ENCODE results near the gene TFR2. TPM values are rescaled to one million over a fixed set of nuclear protein-coding genes. Genes with fewer than 3 reads are reported as not detected.
A peak's percentile ranks its signal among the peaks of the same experiment; 100 is the strongest.

The TFR2 gene
- total RNA-seq: 2.9 TPM

- FAIRE-seq (no peak), DNase-seq (ENCODE audit: low spot score in 2 of 2) (no peak)
These were observed at the start of gene TFR2 for GRCh38 chr7:100641463-100641859. Gene TFR2 (minus strand): TSS chr7:100641552. CDS start chr7:100641509, 43 bp downstream.

DNA sequence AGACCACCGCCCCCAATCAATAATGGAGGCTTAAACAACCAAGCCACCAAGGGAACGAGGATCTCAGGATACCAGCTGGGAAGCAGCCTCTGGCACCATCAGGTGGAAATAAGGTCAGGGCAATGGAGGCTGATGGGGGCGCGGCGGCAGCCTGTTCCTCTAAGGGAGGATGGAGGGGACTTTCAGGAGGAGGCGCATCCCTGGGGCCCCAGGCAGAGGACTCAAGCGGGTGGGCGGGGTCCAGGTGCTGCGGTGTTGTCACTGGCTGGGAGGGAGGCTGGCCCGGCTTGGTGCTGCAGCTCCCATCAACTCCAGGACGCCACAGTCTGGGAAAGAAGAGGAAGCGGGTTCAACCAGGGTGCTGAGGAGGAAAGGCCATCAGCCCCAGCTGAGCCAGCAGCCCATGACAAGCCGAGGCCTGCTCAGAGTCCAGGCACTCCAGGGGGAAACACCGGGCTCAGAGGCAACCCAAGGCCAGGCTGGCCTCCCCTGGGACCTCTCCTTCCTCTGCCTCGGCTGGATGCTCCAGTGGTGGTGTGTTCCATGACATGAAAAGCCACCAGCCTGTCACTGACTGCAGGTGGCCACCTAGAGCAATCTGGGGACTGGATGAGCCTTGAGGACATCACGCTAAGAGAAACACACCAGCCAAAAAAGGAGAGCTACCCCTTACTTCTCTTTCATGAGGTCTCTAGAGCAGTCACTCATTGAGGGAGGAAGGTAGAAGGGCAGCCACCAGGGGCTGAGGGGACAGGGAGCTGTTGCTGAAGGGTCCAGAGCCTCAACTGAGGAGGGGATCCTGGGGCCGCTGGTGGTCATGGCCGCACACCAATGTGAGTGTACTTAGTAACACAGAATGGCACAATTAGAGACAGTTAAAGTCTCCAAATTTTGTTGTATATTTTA is 48.1 kb upstream of the TFR2 start:
- FAIRE-seq: no peak

GRCh38 chr7:100688326-100688860 is 47.0 kb upstream of the TFR2 start:
- no peak for DNase-seq (ENCODE audit: low spot score in 2 of 2)
- FAIRE-seq: no peak

More for the DNA sequence above, 48.1 kb upstream of the TFR2 start:
- no peak for DNase-seq (ENCODE audit: low spot score in 2 of 2)

DNA sequence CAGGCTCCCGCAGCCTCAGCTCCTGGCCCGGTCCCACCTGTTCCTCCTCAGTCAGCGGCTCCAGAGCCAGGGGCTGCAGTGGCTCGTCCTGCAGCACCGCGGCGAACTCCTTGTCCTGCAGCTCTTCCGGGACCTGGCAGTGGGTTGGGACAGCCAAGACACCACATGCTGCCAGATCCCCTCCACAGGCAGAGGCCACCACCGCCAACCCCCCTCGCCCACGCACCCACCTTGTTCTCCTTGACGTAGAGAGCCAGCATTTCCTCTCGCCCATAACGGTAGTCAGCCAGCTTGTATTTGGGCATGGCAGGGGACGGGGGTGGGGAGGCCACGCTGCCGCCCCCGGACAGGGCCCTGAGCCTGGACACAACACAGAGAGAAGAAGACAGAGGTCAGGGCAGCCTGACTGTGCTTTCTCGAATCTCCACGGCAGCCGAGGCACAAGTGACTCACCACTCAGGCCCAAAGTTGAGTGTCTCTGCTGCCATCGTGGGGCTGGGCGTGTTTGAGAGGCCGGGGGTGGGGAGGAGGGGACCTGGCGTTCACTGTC is 46.5 kb upstream of the TFR2 start:
- FAIRE-seq (no peak), DNase-seq (ENCODE audit: low spot score in 2 of 2) (no peak)

- no peak for FAIRE-seq
- DNase-seq (ENCODE audit: low spot score in 2 of 2): no peak
These were observed 45.9 kb upstream of the TFR2 start for GRCh38 chr7:100687261-100687660.

DNA sequence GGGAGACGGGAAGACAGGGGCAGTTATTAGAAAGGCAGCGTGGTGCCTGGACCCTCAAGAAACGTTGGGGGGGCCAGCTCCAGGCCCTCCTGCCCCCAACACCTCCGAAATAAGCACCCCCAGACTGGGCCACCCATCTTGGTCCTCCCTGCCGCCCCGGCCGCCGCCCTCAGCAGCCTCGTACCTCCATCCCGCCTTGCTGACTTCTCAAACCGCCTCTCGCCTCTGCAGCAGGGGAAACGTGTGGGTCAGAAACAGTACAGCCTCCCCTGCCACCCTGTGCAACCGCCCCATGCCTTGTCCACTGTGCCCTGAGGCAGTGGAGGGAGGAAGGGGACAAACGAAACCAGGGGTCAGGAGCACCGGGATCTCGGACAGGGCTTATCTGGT is 45.5 kb upstream of the TFR2 start:
- DNase-seq (ENCODE audit: low spot score in 2 of 2) (no peak), FAIRE-seq (no peak)

GRCh38 chr7:100686201-100686821 is 45.0 kb upstream of the TFR2 start:
- FAIRE-seq: no peak
- DNase-seq (ENCODE audit: low spot score in 2 of 2): no peak

GRCh38 chr7:100685631-100686145 is 44.3 kb upstream of the TFR2 start:
- DNase-seq (ENCODE audit: low spot score in 2 of 2) (peak in 1 of 2 donors; percentile 16), FAIRE-seq (no peak)

DNA sequence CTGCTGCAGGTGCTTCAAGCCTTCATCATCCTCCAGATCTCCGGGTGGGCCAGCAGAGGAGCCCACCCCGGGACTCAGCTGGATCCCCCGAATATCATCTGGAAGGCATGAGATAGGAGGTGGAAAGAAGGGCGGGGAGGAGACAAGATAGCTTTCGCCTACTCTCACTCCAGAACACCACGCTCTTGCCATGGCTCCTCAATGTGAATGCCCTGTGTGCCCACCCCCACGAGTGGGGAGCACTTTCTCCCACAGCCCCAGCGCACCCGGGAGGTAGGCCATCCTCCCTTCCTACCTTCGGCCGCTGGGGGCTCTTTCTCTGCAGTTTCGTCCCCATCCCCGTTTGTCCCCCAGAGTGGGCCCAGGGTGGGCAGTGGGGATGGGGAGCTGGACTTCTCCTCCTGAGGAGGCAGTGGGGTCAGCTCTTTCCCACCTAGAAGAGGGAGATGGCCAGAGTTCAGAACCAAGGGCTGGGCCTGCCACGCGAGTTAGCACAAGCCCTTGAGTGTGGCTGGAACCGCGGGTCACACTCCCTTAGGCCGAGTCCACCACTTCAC is 43.8 kb upstream of the TFR2 start:
- DNase-seq (ENCODE audit: low spot score in 2 of 2): peak; percentile 11 to 30
- FAIRE-seq: no peak

- FAIRE-seq (no peak), DNase-seq (ENCODE audit: low spot score in 2 of 2) (peak in 1 of 2 donors; percentile 28)
These were observed 43.2 kb upstream of the TFR2 start for GRCh38 chr7:100684534-100685042.

- FAIRE-seq (no peak), DNase-seq (ENCODE audit: low spot score in 2 of 2) (peak; percentile 16 to 27)
These were observed 42.5 kb upstream of the TFR2 start for GRCh38 chr7:100683659-100684533.

GRCh38 chr7:100682991-100683658 is 41.8 kb upstream of the TFR2 start:
- DNase-seq (ENCODE audit: low spot score in 2 of 2) (peak; percentile 20 to 27), FAIRE-seq (no peak)

DNA sequence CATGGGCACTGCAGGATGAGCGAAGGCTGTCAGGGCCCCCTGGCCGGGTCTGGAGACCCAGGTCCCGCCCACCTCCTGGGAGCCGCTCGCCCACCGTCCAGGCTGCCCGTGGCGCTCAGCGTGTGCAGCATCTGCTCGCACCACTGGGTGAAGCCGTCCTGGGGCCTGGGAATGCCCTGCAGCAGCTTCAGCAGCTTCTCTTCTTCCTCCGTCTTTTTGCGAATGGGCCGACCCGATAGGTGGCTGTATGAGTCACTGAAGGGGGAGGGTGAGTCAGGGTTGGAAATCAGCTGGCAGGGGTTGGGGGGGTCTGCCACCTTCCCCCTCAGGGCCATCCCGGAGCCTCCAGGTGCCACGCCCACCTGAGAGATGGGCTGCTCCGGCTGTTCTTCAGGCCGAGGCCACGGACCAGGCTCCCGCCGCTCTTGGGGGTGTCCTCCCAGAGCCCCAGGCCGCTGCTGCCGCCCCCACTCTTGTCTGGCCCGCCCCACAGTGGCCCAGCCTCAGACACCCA is 40.9 kb upstream of the TFR2 start:
- FAIRE-seq (no peak), DNase-seq (ENCODE audit: low spot score in 2 of 2) (peak in 1 of 2 donors; percentile 36)

- FAIRE-seq (no peak), DNase-seq (ENCODE audit: low spot score in 2 of 2) (peak; percentile 13 to 26)
These were observed 40.3 kb upstream of the TFR2 start for GRCh38 chr7:100681491-100682227.

DNA sequence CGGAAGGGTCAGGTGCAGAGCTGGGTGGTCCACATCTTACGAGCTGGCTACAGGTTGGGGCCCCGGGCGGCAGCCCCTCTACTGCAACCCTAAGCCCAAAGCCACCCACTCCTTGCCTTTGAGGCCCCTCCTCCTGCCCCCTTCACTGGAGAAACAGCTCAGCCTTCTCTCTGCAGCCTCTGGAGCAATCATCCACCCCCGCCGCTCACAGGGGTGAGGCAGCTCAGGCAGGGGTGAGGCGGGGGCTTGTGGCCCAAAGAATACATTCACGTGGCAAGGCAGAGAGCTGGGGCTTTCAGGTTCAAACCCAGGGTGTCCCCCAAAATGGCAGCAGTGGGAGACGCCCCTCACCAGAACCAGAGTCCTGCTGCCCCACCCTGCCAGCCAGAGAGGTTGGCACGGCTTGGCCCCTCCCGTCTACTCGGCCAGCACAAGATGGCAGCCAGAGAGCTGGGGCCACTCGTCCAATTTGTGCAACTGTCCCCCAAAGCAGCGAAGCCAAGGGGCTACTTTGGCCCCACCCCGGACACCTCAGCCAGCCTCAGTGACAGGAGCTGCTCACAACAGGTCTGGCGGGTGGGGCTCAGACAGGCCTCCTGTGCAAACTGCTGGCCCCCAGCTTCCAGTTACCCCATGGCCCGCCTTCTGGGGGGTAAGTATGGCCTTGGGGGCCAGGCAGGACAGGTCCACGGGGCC is 39.4 kb upstream of the TFR2 start:
- DNase-seq (ENCODE audit: low spot score in 2 of 2) (peak; percentile 16 to 30), FAIRE-seq (no peak)

DNA sequence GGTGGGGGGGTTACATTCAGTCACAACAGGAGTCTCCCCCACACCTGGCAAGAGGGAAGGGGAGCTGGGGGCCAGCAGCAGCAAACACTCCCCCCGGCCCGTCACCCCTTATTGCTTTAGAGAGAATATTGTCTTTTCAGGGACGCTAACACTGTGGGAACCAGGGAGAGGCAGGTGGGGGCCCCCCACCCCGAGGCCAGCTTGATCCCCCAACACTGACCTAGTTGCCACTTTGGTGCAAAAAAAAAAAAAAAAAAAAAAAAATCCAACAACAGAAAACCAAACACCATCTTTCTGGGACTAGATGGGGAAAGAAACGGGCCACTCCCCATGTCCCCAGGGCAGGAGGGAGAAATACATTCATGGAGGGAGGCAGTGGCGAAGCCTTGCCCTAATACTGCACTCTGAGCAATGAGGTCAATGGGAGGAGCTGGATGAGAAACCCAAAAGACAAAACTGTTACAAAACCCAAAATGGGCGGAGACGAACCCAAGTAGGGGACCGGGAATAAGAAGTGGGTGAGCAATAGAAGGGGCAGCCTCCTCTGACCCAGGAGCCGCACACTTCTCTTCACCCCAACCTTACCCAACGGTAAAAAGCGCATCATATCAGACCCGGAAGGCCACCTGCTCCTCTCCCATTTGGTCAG is 38.7 kb upstream of the TFR2 start:
- FAIRE-seq (no peak), DNase-seq (ENCODE audit: low spot score in 2 of 2) (peak; percentile 47 to 58)
